Urinary bladder (tissue), 4 donors: Measurements from ENCODE around the gene SV2C. TPM values are rescaled to one million over a fixed set of nuclear protein-coding genes. Genes with fewer than 3 reads are reported as not detected.
A peak's percentile ranks its signal among the peaks of the same experiment; 100 is the strongest.

ENCODE experiments used
- DNase-seq: peaks from one replicate; pipeline ENCODE4 v3.0.0-alpha.2; 2015; ENCODE audit errors: extremely low spot score
- H3K27ac ChIP-seq: one replicate; pipeline ENCODE4 v1.5.1; 2013; ENCODE audit warnings: low read depth, mild to moderate bottlenecking, moderate library complexity
- H3K36me3 ChIP-seq: one replicate; pipeline ENCODE4 v1.6.1; 2013; ENCODE audit warnings: mild to moderate bottlenecking, moderate library complexity; ENCODE audit not compliant: insufficient read depth
- H3K4me1 ChIP-seq: one replicate; pipeline ENCODE4 v1.6.1; 2013; ENCODE audit warnings: mild to moderate bottlenecking, moderate library complexity; ENCODE audit not compliant: insufficient read depth
- H3K4me3 ChIP-seq: one replicate; pipeline ENCODE4 v1.5.1; 2013; ENCODE audit warnings: low read depth, low read length
- WGBS: extraction: QIAGEN DNeasy Blood & Tissue Kit; methylation state at CpG from one replicate; pipeline ENCODE4 v1.1.7; 2013; 5-methylcytosine and 5-hydroxymethylcytosine counted together
- polyA plus RNA-seq: library from polyadenylated mRNA; stranded (reverse); fragments of 200-250 nt; gene quantifications from one replicate; pipeline ENCODE4 v1.2.3, GENCODE V29; 2013
- small RNA-seq: library from RNA; depleted of rRNA; stranded (forward); fragments of <200 nt; gene quantifications from one replicate; pipeline ENCODE3, GENCODE V24; 2014
- total RNA-seq: library from RNA; depleted of rRNA; stranded (reverse); fragments of >200 nt; gene quantifications from one replicate; pipeline ENCODE4 v1.2.3, GENCODE V29; 2014
- donor health status: healthy with polysubstance abuse.
- donor health status: healthy.

SV2C gene
- total and polyA plus RNA-seq, 2 donors = 0.56 to 2.1 TPM

- Histone ChIP-seq H3K36me3 (no peaks in the 10 kb centered on the region), H3K4me1 (peaks cover 4% of the 10 kb centered on the region), H3K4me3 (no peak overlapping the region), H3K27ac (no peak overlapping the region)
- DNase-seq = no peak
- WGBS = 93% methylated on average over 2 of the region's 2 CpGs
These were observed 316.1 kb downstream of the SV2C start for GRCh38 chr5:76399268-76399667.

DNA sequence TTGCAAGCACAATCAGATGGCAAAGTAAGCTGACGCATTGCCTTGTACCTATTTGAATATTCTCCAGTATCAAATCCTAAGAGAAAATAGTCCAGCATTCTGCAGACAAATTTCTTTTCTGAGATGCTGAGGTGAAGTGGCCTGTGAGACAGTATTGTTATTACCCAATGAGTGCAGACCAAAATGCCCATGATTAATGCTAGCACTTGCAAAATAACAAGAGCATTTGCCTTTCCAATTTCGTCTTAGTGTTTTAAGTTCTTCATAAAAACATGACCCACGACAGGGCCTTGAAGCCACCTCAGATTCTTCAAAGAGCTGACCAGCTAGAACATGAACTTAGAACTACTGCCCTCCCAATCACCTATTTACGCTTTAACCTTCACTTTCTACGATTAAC lies 317.3 kb downstream of the SV2C start:
- 79% methylated on average over 5 of the region's 5 CpGs for WGBS
- Histone ChIP-seq H3K4me1 (peaks cover 4% of the 10 kb centered on the region), H3K27ac (no peak overlapping the region), H3K36me3 (no peaks in the 10 kb centered on the region), H3K4me3 (no peak overlapping the region)
- no peak for DNase-seq

GRCh38 chr5:76401801-76402250 lies 318.6 kb downstream of the SV2C start:
- Histone ChIP-seq H3K27ac (no peak overlapping the region), H3K36me3 (no peaks in the 10 kb centered on the region), H3K4me1 (peaks cover 4% of the 10 kb centered on the region), H3K4me3 (peak overlapping the region; percentile 63)
- WGBS = 35% methylated on average over 11 of the region's 11 CpGs
- DNase-seq = no peak

GRCh38 chr5:76402251-76402885 lies 319.2 kb downstream of the SV2C start:
- no peak for DNase-seq
- 2% methylated on average over 25 of the region's 25 CpGs for WGBS
- H3K27ac ChIP-seq = no peak overlapping the region

DNA sequence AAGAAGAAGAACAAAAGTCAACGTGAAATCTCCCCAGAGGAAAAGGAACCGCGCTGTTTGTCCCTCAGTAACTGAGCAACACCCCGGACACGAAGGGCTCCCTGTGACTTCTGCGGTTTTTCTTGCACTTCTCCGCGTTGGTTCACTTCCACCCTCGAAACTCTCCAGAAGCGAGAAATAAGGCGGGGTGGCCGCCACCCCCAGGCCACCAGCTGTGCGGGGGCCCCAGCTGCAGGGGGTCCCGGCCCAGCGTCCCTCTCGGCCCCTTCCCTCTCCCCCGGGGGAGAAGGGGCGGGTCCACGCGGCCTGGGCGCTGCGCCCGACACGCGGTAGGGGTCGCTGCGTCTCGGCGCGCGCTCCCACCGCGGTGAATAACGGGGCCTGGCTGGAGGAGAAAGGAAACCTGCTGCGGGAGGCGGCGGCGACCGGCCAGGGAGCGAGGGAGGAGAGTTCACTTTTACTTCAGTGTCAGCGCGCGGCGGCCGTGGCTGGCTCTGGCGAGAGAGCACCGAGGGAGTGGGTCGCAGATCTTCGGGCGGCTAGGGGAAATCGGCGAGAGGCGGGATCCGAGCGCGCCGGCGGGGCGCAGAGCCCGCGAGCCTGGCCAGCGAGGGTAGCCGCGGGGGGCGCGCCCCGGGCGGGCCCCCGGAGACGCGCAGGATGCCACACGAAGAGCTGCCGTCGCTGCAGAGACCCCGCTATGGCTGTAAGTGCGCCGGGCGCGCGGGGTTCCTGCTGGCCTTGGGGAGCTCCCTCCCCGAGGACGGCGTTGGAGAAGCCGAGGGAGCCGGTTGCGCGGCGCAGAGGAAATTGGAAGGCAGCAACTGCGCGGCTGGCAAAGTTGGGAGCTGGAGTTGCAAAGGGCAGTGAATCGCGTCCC lies 319.9 kb downstream of the SV2C start, which contains the start of gene IQGAP2:
IQGAP2 (plus strand) TSS at position 400 of the 880 bp plus-strand sequence; CDS start at position 661, 261 bp downstream.
- no peaks in the 10 kb centered on the region for H3K36me3 ChIP-seq
- H3K4me3 ChIP-seq = peak within 1 kb of the TSS; percentile 63
- WGBS = under 1% methylated on average over 92 of the region's 92 CpGs
- H3K27ac ChIP-seq = no peak within 1 kb of the TSS
- DNase-seq = peak; percentile 25
- peaks cover 4% of the 10 kb centered on the region for H3K4me1 ChIP-seq

More at GRCh38 chr5:76402251-76402885, 319.2 kb downstream of the SV2C start:
- Histone ChIP-seq H3K36me3 (no peaks in the 10 kb centered on the region), H3K4me3 (peak overlapping the region; percentile 63), H3K4me1 (peaks cover 4% of the 10 kb centered on the region)

Small RNA genes within 50 kb of the gene (small RNA-seq; reads per million reads assigned to genes)
- gene AC113404.2 (not detected), gene RNA5SP186 (not detected)
